ENCODE measurements around the gene DNLZ.

- no peak for TF ChIP-seq GATA3 (IDR thresholded peaks at IDR 0.05; ENCODE audit: low read depth, low read length)
- no peak for TF ChIP-seq GATA2 (IDR thresholded peaks at IDR 0.05; ENCODE audit: low read depth, low read length)
Measured at GRCh38 chr9:136347472-136348256, 15.9 kb downstream of the DNLZ start.

Measured in SH-SY5Y (cell line).